Measurements from ENCODE around the gene DDX11.
"Not testable (repeated sequence)": the region's sequence is repeated elsewhere in the genome, so short reads cannot be mapped to it uniquely, and the experiment has no call there.

The DDX11 gene

DNA sequence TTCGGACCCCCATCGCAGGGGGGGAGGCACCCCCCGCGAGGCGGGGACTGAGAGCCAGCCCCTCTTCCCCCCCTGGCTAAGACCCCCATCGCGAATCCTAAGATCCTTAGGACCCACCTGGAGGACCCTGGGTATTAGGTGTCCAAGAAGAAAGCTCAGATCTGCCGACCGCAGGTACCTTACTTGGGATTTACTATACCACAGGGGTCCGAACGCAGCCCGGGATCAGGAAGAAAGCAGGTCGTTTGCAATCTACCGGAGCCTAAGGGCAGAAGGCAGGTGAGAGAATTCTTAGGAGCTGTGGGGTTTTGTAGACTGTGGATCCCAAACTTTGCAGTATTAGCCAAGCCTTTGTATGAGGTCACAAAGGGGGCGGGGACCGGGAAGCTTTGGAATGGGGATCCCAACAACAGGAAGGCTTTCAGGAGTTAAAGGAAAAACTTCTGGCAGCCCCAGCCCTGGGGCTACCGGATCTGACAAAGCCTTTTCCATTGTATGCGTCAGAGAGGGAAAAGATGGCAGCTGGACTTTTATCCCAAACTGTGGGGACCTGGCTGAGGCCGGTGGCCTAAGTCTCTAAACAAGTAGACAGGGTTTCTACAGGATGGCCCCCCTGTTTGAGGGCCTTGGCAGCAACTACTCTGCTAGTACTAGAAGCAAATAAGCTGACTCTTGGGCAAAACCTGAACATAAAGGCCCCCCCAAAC lies 47.5 kb downstream of the DDX11 start:
- in situ Hi-C loops (cut with HindIII; ENCODE audit: low sequenced_read_pairs), result not testable (repeated sequence)

DNA sequence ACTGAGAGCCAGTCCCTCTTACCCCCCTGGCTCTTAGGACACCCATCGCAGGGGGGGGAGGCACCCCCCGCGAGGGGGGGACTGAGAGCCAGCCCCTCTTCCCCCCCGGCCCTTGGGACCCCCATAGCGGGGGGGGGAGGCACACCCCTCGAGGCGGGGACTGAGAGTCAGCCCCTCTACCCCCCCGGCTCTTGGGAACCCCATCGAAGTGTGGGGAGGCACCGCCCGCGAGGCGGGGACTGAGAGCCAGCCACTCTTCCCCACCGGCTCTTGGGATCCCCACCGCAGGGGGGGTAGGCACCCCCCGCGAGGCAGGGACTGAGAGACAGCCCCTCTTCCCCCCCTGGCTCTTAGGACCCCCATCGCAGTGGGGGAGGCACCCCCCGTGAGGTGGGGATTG lies 48.8 kb downstream of the DDX11 start:
- in situ Hi-C loops (cut with HindIII; ENCODE audit: low sequenced_read_pairs), result no loop called here

- in situ Hi-C loops (cut with HindIII; ENCODE audit: low sequenced_read_pairs), result not testable (repeated sequence)
Observed at GRCh38 chr12:31124158-31124557, 50.5 kb downstream of the DDX11 start.

GRCh38 chr12:31125171-31125570 lies 51.5 kb downstream of the DDX11 start:
- in situ Hi-C loops (cut with HindIII; ENCODE audit: low sequenced_read_pairs), result not testable (repeated sequence)

DNA sequence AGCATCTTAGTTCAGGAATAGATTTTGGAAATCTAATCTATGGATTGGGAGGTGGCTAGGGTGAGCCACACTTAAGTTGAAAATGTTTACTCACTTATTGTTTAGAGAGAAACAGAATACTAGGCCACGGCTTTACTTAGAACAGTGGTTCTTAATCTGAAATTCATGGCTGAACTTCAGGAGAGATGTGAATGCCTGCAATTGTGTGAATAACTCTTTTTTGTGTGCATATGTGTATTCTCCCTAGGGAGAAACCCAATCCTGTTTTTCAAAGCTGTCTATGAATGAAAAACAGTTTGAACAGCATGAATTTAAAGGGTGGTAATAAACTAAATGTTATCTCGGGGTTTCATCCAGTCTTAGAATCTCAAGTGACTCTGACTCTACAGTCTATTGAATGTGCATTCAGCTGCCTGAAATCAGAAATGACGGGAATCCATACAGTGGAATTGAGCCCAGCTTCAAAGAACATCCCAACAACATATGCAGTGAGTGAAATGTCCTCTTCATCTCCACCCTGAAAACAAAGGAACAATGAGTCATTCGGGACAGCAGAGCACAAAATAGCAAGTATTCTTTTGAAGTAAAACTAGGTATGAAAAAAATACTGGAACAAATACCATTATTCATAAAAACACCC lies 53.7 kb downstream of the DDX11 start:
- in situ Hi-C loops (cut with HindIII; ENCODE audit: low sequenced_read_pairs), result not testable (repeated sequence)

DNA sequence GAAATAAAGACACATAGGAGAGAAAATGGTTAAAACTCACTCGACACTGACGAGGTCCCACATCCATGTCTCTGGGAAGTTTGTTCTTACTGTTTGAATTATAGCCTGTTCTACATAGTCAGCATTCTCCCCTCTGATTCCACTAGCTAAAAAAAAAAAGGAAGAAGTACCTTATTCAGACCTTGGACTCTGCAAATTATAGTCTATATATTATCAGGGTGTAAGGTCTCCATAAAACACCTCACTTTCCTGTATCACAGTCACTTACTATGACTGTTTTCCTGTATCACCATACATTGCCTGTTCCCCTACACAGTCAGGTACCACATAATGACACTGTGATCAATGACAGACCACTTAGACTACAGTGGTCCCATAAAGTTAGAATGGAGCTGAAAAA lies 62.9 kb downstream of the DDX11 start:
- in situ Hi-C loops (cut with HindIII; ENCODE audit: low sequenced_read_pairs), result not testable (repeated sequence)

DNA sequence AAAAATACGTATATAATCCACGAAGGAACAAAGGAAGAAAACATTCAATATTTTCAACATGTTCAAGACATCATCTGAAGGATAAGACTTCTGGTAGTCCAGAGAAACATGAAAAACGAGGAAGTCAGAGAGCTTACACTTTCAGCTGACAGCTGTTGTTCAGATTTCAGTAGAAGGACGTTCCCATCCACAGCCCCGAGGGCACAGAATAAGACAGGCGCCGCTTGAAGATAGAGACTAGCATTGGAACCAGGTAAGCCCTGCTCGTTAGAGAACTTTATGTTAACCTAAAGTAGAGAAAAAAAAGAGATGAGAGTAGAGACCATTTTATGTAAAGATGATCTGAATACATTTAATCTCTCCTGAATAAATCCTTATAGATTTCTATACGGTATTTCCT lies 71.1 kb downstream of the DDX11 start:
- in situ Hi-C loops (cut with HindIII; ENCODE audit: low sequenced_read_pairs), result not testable (repeated sequence)

DNA sequence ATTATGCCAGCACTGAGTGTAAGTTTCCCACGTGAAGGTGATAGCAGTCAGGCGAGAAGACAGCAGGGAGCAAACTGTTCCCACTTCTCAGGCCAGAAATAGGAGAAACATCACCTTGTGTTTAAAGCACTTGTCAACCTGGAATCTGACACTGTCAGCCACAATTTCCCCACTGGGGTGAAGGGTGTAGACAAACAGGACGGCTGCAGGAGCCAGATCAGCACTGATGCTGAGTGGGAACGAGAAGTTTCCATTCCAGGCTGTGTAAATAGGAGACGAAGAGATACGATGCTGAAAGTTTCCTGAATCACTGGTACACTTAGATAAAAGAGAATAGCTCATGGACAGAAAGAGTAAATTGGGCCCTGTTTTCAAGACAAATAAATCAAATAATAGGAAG lies 71.6 kb downstream of the DDX11 start:
- in situ Hi-C loops (cut with HindIII; ENCODE audit: low sequenced_read_pairs), result not testable (repeated sequence)

DNA sequence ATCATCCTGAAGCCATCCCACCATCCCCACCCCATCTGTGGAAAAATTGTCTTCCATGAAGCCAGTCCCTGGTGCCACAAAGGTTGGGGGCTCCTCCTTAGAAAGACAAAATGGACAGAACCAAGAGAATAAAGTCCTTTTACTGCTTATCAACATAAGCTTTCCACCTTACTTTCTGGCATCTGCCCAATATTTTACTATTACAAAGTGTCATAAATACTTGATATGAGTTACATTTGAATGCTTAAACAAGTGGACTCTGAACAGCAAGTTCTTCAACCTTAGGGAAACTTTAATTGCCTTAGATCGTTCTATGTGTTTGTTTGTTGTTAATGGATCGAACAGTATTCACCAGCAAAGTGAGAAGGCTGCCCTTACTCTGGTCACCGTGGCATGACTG lies 73.8 kb downstream of the DDX11 start:
- in situ Hi-C loops (cut with HindIII; ENCODE audit: low sequenced_read_pairs), result not testable (repeated sequence)

DNA sequence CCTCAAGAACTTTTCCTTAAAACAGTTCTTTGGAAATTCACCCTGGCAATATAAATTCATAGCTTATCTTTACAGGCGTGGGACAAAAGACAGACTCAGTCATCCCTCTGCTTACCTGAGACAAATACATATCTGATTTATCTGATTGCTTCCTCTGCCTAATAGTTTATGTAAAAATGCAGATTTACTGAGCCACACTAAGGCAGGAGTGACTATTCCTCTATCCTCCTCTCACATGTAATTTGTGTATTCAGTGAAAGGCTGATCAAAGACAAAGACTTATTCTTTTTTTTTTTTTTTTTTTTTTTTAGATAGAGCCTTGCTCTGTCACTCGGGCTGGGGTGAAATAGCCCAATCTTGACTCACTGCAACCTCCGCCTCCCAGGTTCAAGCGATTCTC lies 77.1 kb downstream of the DDX11 start:
- in situ Hi-C loops (cut with HindIII; ENCODE audit: low sequenced_read_pairs), result not testable (repeated sequence)

Measured in endothelial cell of hepatic sinusoid (primary cell).